ENCODE results near the gene PRM1.

Gene PRM1, protein sequence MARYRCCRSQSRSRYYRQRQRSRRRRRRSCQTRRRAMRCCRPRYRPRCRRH

DNA sequence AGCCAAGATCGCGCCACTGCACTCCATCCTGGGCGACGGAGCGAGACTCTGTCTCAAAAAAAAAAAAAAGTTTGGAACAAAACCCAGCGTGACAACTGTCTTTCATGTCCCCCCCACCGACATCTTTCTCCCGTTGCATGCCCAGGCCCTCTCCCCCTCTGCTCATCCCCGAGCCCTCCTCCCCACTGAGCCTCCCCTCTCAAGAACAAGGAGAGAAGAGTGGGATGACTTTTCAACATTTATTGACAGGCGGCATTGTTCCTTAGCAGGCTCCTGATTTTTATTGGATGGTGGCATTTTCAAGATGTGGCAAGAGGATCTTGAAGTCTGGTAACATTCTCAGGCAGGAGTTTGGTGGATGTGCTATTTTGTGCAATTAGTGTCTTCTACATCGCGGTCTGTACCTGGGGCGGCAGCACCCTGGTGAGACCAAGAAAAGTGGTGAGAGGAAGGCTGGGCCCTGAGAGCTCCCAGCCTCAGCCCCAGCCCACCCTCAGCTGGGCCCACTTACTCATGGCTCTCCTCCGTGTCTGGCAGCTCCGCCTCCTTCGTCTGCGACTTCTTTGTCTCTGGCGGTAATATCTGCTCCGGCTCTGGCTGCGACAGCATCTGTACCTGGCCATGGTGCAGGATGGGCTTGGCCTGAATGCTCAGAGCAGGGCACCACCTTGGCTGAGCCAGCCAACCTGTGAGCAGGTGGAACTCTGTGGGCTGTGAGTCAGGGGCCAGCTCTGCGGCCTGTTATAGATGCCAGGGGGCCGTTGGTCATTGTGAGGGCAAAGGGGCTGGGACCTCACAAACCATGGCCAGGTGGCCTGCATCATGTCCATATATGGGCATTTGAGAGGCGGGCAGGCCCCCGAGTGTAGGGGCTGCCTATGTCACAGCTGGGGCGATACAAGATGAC, at the start of gene PRM1:
PRM1 (minus strand) TSS at position 715 of the 907 bp plus-strand sequence; CDS start at position 623, 92 bp downstream.
- no peak for DNase-seq

DNA sequence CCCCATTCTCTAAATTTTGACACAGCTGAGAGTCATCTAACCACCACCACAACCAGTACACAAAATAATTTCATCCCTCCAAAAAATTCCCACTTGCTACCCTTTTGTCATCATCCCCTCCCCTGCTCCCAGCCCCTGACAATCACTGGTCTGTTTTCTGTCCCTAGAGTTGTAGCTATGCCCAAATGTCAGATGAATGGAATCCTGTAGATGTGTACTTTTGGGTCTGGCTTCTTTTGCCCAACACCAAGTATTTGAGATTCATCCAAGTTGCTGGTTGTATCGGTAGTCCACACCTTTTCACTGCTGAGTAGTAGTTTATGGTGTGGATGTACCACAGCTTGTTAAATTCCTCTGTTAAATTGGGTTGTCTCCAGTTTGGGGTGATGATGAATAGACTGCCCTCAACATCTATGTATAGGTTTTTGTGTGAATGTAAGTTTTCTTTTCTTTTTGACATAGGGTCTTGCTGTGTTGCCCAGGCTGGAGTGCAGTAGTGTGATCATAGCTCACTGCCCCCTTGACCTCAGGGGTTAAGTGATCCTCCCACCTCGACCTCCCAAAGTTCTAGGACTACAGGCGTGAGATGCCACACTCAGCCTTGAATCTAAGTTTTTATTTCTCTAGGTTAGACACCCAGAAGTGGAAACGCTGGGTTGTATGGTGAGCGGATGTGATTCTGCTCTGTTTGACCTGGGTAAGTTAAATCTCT, 49.6 kb upstream of the PRM1 start:
- DNase-seq = no peak

DNA sequence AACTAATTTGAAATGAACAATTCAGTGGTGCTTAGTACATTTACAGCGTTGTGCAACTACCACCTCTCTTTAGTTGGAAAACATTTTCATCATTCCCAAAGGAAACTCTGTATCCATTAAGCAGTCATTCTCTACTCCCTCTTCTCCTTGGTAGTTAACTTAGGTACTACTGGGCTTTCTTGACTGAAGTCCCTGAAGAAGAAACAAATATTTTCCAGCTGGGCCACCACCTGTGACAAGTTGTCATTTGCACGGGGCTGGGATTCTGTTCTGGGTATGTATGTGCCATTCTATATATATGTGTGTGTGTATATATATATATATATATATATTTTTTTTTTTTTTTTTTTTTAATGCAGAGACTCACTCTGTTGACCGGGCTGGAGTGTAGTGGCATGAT, 48.8 kb upstream of the PRM1 start:
- DNase-seq = no peak

DNA sequence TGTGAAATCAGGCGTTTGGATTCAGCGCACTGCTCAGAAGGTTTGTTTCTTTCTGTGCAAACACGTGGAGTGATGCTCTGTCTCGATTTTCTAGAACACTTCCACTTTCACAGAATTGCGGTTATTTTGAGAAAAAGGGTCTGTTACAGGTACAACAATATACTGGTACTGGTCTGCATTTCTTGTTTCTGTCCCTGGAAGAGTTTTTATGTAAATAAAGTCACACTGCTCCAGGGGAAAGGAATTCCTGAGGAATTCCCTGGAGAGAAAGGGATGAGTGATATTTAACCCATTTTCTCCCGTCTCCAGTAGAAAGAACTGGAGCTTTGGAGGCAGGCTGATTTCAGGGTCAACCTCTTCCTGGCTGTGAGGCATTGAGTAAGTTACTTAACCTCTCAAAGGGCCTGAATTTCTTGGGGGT, 48.0 kb upstream of the PRM1 start:
- peak; percentile 57 for DNase-seq

DNA sequence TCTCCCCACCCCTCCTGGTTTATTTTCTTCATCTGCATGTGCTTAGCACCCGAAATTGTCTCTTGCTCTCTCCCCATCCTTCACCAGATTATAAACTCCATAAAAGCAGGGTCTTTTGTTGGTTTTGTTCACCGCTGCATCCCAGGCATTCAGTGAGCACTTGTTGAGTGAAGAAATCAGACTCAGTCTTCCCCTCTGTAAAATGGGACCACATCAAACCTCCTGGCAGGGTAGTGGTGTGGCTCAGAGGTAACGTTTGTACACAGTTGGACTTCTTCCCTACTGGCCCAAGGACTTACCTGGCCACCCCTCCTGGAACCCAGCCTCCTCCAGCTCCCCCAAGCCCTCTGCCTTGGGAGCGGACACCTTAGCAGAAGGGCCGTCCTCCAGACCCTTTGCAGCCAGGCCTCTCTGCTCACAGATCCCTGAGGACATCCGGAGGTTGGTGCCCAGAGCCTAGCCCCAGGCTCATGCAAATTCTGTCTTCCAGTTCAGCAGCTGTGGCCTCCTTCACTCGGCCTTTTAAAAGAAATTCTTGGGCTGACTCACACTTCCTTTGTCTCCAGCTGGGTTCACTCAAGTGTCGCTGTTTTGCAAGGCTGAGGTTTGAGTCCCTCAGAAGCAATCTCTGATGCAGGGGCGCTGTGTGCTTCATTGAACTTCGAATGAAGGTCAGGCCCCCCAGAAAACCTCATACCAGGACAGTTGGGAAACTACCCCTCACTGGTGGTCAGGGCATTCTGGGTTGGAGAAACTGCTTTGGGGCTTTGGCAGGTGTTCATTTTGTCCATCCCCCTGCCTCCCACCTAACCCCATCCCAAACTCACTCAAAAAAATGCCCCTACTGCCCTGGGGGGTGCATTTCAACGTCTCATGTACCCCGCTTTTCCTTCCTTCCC, 47.3 kb upstream of the PRM1 start:
- DNase-seq = peak; percentile 92

DNA sequence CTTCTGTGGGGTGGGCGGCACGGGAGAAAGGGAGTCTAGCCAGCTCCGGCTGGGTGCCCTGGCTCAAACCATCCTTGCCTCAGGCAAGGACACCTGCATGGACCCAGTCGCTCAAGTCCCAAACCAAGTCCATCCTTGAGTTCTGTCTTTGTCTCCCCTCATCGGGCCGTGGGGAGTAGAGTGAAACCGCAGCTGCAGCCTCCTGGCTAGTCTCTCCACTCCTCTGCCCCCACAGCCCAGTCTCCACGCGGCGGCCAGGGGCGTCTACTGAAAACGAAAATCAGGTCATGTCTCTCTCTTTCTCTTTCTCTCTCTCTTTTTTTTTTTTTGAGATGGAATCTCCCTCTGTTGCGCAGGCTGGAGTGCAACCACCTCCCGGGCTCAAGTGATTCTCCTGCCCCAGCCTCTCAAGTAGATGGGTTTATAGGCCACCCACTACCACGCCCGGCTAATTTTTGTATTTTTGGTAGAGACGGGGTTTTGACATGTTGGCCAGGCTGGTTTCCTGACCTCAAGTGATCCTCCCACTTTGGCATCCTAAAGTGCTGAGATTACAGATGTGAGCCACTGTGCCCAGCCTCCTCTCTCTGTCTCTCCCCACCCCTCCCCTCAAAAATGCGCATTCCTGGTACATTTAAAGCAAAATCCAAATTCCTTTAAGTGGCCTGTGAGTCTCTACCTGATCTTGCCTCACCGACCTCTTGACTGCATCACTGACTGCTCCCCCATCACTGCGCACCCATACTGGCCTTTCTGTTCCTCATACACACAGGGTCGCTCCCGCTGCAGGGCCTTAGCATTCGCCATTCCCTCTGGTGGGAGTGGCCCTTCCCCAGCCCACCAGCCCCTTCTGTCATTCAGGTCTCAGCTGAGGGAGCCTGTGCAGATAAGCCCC, 46.4 kb upstream of the PRM1 start:
- DNase-seq = peak; percentile 45

DNA sequence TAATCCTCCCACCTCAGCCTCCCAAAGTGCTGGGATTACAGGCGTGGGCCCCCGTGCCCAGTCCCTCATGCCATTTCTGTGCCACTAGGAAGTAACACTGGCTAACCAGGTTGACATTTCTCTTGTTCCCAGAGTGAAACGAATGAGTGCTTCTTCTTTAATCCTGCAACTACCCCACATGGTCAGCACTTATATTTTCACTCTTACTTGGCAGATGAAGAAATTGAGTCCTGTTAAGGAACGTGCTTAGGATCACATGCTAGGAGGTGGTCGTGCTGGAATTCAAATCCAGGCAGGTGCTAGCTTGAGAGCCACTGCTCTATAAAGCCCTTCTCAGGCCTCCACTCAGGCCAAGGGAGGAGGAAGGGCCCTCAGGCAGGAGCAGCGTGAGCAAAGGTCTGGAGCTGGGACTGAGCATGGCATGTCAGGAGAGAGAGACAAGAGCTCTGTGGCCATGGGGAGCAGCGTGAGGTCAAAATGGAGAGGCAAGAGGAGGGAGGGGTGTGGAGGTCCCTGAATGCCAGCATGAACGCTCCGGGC, 45.7 kb upstream of the PRM1 start:
- no peak for DNase-seq

DNA sequence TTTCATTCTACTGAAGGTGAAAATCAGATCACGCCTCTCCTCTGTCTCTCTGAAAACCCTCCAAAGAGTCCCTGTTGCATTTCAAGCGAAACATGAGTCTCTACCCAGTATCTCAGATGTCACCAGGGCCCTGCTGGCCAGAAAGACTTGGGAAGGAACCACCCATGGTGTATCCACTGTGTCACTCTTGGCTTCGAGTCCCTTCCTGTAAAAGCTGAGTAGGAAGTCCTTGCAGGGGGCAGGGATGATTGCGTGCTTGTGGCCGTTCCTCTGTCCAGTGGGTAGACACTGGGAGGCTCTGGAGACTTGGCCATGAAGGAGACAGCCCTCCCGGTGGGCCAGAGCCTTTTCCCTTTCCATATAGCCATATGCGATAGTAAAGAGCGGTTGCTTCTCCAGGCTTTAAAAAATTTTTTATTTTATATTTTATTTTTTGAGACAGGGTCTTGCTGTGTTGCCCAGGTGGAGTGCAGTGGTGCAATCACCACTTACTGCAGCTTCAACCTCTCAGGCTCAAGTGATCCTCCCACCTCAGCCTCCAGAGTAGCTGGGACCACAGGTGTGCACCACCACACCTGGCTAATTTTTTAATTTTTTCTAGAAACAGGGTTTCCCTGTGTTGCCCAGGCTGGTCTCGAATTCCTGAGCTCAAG, 45.1 kb upstream of the PRM1 start:
- no peak for DNase-seq

DNA sequence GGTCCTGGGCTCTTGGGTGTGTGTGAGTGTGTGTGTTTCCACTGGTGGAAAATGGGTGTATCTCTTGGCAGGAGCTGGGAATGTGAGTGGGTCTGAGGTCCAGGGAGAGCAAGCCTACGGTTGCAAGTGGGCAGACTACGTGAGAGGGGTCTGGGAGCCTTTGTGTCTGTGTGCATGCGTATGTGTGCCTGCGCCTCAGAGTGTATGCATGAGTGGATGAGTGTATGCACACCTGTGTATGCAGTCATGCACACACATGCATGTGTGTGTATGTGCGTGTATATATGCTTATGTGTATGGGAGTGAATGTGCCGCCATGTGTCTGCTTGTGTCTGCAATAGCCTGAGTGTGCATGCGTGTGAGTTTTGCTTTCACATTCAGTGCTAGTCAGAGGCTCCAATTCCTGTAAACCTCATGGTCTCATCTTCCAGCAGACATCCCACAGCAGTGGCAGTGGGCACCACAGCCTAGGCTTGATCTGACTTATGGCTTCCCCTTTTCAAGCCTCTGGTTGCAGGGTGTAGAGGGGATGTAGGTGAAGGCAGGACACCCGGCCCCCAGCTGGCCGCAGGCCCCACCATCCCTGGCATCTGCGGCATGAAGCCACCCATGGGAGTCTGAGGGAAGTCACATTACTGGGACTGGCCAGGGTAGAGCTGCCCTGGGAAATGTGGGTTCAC, 44.4 kb upstream of the PRM1 start:
- DNase-seq = no peak

DNA sequence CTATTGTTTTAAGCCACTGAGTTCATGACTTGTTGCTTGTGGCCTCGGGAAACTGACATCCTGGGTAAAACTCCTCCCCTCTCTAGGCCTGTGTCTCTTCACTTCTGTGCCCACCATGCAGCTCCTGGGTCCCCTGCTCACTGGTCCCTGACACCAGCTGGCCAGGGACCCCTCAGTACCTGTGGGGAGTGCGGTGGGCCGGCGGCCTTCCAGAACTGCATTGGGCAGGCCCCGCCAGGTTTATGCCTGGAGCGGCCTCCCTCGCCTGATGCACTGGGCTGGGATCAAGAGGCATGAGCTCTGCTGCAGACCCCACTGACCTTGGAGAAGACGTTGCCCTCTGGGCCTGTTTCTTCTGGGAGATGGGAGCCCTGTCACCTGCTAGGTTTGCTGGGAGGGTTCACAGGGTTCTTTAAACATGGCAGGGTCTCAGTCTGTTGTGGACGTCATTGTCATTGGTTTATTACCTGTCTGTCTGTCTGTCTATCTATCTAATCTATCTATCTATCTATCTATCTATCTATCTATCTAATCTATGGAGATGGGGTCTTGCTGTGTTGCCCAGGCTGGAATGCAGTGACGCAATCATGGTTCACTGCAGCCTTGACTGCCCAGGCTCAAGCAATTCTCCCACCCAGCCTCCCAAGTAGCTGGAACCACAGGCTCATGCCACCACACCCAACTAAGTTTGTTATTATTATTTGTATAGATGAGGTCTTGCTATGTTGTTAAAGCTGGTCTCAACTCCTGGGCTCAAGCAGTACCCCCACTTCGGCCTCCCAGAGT, 42.6 kb upstream of the PRM1 start:
- no peak for DNase-seq

DNA sequence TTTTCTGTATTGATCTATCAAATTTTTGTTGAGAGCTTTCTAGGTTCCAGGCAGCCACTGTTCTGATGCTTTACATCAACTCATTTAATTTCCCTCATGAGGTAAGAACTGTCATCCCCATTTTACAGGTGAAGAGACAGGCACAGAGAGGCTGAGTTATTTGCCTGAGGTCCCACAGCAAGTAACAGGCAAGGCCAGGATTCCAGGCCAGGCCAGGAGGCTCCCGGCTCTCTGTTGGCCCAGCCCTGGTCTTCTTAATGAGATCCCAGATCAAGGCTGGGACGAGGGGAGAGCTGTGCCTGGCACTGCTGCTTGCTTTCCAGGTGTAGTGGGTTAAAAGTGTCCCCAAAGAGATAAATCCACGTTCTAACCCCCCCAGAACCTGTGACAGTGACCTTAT, 41.7 kb upstream of the PRM1 start:
- no peak for DNase-seq

DNA sequence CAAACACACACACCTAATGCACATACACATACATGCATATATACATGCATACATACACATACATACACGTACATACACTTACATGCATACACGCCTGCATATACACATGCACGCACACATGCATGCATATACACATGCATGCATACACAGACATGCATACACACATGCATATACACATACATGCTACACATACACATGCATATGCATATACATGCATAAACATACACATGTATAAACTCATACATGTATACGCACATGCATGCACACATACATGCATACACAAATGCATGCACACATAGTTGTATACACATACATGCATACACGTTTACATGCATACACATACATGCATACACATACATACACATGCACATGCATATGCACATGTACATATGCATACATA, 40.5 kb upstream of the PRM1 start:
- DNase-seq = no peak

DNA sequence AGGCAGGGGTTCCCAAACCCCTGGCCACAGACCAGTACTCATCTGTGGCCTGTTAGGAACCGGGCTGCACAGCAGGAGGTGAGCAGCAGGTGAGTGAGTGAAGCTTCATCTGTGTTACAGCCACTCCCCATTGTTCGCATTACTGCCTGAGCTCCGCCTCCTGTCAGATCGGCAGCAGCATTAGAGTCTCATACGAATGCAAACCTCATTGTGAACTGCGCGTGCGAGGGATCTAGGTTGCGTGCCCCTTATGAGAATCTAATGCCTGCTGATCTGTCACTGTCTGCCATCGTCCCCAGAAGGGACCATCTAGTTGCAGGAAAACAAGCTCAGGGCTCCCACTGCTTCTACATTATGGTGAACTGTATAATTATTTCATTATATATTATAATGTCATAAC, 39.0 kb upstream of the PRM1 start:
- DNase-seq = no peak

DNA sequence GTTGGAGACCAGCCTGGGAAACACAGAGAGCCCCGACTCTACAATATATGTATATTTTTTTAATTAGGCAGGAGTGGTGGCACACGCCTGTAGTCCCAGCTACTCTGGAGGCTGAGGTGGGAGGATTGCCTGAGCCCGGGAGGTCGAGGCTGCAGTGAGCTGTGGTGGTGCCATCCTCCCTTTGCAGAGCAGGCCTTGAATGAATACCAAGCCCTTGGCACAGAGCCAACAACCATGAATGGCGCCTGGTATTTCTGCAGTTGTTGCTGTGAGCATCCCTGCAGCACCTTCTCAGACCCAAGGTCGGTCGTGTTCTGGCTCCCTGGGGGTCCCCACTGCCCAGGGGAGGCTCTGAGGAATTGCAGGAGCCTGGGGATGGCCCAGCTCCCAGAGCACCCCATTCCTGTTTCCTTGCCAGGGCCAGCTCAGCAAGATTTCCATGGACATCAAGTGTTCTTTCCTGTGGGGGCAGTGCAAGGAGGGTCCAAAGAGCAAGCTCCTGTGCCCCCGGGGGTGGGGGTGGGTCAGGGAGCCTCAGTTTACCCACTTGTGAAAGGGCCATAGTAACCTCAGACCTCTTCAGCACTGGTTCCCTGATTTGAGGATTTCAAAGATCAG, 38.5 kb upstream of the PRM1 start:
- DNase-seq = peak; percentile 80

DNA sequence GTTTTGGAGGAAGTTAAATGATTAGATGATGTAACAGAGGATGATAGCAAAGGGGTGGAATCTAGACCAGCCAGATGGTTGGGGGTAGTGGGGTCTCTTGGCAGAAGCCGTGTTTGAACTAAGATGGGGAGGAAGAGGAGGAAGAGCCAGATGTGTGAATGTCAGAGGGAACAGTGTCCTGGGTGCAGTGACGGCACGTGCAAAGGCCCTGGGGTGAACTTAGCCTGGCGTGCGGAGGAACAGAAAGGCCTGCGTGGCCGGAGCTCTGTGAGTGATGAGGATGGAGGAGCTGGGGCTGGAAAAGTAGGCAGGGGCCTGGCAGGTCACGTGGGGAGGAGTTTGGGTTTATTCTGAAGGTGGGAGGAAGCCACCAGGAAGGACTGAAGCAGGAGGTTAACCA, 37.7 kb upstream of the PRM1 start:
- DNase-seq = no peak

DNA sequence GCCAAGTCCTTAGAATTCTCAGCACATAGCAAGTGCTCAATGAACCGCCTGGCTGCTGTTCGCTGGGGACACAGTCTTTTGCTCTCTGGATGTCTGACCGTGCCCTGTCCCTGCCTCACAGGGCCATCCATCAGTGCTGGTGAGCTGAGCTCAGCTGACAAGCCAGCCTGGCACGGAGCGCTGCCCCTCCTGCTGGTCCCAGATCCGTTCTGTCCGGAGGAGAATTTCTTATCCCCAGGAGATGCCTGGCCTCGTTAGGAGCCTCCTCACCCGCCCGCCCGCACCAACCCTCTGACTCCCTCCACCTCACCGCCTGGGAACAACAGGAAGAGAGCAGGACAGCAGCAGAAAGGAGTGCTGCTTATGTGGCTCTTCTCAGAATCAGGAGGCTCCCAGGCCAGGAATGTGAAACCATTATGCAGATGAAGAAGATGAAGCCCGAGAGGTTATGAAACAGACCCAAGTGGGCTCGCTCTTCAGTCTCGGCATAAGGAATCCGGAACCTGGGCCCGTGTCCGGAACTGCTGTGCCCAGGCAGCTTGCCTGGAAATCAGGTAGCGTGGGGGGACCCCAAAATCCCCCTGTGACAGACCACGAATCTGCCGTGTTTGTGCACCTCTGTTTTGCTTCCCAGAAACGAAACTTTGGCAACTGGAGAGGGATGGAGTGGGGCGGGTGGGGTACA, 35.3 kb upstream of the PRM1 start:
- DNase-seq = no peak

DNA sequence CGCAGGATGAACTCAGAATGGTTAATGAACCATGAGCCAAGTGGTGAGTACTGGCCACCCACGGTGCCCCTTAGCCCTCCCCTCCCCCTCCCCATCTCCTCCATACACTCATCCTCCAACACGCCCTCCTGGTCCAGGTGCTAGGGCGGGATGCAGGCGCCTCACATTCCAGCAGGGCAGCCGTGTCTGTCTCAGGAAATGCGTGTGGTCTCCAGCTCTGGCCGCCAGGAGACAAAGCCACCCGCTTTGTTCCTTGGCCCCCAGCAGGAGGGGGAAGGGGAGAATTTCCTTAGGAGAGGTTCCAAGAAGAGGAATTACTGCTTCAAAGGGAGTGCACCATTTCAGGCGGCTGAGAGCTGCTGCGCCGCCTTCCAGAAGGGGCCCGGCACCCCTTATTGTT, 34.4 kb upstream of the PRM1 start:
- DNase-seq = no peak

DNA sequence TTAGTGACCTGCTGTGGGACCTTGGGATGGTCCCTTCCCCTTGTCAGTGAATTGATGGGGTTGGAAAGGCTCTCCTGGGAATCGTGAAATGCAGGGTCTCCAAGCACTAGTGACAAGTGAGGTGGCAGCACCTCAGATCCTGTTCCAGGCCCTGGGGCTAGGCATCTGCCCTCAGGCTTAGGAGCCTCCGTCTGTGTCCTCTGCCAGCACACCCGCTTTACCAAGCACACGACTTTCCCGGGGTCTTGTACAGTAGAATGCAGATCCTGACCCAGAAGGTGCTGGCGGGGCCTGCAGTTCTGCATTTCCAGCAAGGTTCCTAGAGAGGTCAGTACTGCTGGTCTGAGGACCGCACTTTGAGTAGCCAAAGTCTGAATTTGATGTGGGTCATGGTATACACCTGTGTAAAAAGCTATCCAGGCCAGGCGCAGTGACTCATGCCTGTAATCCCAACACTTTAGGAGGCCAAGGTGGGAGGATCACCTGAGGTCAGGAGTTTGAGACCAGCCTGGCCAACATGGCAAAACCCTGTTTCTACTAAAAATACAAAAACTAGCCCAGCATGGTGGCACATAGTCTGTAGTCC, 33.3 kb upstream of the PRM1 start:
- no peak for DNase-seq
